Mucosa of gallbladder (tissue), 1 donor: Measurements from ENCODE around the gene ZC3H18. TPM values are rescaled to one million over a fixed set of nuclear protein-coding genes. Genes with fewer than 3 reads are reported as not detected.

ENCODE experiments used
- DNase-seq: peaks from one replicate; pipeline ENCODE4 v3.0.0-alpha.2; 2020; ENCODE audit warnings: low spot score
- total RNA-seq: library from RNA; stranded (reverse); gene quantifications from one replicate; pipeline ENCODE4 v1.2.1, GENCODE V29; 2021
- donor health status: DM: no; HTN: no; CAD: no.

ZC3H18 gene
- 43.4 TPM for total RNA-seq

DNA sequence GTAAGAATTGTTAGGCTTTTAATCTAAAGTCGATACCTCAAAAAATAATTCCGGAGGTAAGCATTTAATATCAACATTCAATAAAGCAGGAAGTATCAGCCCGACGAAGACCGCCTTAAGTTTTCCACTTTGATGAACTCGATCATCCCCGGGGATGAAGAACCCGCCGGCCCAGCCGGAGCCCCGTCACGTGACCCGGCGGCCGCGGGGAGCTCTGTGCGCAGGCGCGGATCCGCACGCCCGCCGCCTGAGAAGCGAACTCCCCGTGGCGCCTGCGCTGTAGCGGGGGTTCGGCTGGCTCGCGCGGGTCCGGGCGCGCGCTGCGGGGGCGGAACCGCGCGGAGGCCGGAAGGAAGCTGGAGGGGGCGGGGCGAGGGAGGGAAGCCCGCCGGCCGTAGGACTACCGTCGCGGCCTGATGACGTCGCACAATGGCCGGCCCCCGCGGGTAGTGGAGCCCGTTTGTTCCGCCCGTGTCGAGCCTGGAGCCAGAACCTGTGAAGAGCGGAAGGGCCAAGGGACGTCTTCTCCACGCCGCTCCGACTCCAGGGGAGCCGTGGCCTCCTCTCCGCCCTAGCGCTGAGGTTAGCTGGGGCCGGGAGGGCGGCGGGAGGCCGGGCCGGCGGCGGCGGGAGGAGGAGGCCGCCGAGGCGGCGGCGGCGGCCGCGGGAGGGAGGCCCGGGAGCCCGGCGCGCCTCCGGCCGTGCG lies at the start of gene ZC3H18:
Gene ZC3H18, plus strand, starts transcription at position 419 of the 706 bp plus-strand sequence. CDS start 6,721 bp downstream, outside the sequence.
- DNase-seq = peak; percentile 98

DNA sequence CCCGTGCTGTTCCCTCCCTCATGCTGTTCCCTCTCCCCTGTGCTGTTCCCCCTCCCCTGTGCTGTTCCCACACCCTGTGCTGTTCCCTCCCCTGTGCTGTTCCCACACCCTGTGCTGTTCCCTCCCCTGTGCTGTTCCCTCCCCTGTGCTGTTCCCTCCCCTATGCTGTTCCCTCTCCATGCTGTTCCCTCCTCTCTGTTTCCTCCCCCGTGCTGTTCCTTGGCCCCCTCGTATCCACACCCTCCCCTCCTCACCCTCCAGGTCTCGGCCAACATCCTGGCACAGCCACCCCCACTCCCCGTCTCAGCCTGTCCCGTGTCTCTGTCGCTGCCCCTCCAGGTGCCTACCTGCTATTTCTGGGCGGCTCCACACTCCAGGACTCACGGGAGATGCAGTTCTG lies 48.5 kb upstream of the ZC3H18 start:
- DNase-seq = no peak

DNA sequence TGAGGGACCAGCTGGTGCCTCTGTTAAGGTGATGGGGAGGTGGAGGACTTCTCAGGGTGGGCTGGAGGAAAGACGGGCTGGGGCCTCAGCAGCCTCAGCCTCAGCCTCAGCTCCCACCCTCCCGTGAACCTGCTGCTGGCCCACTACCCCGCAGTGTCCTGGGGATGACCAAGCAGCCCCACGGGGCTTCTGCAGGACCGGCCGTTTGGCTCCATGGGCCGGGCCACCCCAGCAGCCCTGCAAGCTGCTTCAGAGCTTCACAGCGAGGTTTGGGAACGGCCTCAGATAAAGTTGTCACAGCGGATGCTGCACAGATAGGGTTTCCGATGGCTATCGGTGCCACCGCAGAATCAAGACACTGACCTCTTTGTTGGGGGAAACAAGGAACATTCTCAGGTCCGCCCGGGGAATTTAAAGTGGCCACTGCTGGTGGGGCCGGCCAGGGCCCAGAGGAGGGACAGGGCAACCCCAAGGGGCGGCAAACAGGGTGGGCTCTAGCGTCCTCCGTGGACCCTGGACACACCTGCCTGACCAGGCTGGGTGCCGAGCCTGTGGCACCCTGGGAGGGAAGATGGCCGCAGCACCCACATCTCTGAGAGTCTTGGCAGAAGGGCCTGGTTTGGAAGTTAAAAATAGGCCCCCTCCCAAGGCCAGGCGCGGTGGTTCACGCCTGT lies 47.8 kb upstream of the ZC3H18 start:
- DNase-seq = no peak

DNA sequence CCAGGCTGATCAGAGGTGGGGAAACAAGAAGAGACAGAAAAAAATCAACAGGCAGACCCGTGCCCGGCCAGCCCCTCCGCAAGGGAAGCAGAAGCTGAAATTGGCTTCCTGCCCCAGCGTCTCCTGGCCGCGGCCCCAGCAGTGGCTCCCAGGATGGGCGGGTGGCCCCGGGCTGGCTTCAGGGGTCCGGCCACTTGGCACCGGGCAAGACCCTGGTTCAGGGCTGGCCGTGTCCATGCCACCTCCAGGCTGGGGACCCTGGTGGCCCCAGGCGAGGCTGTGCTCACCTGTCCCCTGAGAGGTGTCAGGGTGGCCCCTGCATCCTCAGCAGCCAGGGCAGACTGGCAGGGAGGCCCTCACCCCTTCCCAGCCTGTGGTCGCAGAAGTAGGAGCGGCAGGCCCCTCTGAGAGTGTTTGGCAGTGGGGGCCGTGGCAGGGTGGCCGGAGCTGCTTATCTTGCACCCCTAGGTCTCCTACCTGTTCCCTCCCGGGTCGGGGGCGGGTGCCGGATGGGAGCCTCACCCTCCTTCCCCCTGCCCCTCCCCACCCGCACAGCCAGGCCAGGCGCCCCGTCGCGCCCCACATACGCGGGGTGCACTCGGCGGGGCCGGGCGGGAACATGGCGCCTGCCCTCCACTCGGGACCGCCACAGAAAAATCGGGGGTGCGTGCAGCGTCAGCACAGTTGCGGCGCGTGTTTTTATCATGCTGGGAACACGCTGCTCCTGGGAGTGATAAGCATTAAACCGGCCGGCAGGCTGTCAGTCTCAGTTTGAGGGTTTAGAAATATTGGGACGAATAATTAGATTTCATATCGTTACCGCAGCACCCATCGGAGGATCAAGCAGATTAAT lies 46.7 kb upstream of the ZC3H18 start:
- no peak for DNase-seq

DNA sequence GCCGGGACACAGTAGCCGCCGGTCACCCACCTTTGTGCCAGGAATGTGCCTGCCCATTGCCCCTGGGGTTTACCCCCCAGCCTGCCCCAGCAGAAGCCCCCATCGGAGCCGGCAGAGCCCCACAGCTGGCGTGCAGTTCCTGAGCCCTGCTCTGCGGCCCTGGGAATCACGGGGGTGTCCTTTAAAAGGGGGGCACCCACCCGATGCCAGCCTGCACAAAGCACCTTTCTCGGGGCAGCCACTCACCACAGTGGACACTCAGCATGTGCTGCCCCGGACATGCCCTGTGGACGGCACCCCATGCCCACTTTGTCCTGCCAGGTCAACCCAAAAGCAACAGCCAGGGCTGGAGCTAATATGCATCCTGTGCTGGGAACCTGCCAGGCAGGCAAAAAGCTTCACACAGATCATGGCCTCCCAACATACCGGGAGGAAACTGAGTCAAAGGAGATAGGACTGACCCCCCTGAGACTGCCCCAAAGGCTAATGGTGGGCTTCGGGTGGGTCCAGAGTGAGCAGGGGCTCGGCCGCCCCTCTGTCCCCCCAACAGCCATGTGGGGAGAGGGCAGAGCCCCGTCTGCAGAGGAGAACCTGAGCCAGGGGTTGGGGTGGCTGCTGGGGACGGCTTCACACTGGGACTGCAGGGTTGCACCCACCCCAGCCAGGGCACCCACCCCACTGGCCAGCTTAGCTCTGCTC lies 45.8 kb upstream of the ZC3H18 start:
- DNase-seq = no peak

DNA sequence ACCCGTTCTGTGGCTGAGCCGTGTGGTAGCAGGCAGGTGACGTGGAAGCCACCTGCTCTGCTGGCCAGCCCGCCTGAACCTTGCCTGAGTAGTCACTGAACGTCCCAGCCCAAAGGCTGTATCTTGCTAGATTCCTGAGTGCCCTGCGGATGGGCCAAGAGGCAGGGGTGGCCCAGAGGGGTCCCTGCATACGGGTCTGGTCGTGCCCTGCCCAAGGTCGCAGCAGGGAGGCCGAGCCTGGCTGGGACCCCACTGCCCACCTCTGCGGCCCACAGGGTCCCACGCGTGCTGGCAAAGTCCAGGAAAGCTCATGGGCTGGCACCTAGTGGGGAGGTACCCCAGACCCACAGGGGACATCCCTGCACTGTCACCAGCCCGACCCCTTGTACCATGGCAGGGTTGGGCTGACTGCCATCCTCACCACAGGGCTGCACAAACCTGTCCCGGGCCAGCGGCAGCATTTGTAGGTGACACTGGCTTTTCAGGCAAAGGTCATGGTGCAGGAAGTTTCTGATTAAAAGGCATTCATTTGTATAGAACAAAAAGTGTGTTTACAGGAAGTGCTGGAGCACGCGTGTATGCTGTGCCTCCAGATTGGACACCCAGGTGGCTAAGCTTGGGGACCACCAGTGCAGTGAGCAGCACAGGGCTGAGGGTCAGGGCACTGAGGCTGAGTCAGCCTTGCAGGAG lies 45.1 kb upstream of the ZC3H18 start:
- DNase-seq = no peak

DNA sequence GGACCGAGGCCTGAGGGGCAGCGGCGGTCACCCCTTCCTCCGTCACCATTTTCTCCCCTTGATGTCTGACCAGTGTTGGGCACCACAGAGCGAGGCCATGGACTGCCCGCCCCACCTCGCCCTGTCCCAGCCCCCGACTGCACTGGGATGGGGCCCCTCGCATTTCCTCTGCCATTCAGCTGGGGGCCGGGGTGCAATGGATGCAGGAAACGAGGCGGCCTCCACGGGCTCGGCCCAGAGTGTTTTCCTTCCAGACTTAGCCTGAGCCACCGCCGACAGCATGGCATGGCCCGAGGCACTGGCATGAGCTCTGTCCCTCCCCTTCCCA lies 44.6 kb upstream of the ZC3H18 start:
- no peak for DNase-seq

DNA sequence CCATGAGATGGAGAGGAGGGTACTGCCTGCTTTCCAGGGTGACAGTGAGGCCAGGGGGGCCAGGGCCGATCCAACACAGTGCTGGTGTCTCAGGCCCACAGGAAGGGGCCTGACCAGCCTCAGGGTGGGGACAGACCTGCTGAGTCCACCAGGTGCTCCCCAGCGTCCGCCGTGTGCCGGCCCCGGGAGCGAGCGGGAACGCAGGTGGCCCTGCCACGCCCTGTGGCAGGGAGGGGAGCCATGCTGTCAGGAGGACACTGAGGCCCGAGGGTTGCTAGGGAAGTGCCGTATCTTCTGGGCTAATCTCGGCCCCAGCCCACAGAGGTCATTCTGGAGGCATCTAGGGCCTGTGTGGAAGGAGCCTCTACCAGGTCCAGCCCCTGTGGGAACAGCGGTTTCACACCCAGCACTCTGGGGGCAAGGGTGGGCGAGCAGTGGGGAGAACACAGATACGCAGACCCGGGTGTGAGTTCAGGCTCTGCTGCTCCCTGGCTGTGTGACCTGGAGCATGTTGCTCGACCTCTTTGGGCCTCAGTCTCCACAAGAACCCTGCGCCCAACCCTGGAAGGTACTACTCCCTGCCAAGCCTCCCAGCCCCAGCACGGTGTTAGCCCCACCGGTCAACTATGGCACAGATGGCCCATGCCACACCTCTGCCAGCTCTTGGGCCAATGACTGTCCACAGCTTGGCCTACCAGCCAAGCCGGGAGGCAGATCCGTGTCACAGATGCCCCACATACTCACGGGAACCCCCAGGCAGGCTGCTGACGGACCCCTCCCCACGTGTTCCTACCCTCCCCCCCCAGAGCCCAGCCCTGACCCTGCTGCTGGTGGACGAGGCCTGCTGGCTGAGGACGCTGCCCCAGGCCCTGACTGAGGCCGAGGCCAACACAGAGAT lies 43.9 kb upstream of the ZC3H18 start:
- DNase-seq = no peak

DNA sequence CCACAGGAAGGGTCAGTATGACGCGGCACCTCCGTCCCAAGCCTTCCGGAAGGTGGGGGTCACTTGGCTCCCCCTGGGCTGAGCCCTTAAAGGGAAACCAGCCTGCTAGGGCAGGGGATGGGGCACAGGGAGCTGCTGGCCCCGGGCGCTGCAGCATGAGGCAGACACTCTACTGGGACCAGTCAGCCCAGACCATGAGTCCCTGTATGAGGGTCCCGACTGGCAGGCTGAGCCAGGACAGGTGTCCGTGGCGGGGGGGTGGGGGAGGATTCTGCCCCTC lies 43.4 kb upstream of the ZC3H18 start:
- no peak for DNase-seq

DNA sequence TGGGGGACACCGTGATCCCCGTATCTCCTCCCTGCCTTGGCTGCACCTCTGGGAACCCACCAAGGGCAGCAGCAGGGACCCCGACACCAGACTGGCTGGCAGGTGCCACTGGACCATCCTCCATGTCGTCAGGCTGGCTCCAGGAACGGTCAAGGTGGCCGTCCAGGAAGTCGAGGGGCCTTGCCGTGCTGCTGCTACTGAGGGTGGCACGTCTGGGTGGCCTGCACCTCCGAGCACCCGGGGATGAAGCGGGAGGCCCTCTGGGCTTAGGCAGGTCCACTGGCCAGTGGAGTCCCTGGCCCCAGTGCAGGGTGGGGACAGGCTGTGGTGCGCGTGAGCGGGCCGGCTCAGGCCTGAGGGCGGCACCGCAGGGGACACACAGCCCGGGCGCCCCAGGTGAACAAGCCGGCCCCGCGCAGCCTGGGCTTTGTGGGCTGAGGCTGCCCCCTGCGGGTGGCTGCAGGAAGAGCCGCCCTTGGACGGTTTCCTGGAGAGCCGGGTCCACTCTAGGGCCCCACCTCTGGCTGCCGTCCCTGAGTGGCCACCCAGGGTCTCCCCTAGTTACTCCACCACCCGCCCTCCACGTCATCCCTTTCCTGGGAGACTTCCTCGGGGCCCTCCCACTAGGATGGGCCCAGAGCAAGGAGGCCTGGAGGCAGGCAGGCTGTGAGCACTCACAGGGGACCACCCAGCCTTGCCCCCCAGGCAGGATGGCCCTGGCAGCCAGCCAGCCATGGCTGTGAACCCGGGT lies 42.8 kb upstream of the ZC3H18 start:
- peak; percentile 66 for DNase-seq

DNA sequence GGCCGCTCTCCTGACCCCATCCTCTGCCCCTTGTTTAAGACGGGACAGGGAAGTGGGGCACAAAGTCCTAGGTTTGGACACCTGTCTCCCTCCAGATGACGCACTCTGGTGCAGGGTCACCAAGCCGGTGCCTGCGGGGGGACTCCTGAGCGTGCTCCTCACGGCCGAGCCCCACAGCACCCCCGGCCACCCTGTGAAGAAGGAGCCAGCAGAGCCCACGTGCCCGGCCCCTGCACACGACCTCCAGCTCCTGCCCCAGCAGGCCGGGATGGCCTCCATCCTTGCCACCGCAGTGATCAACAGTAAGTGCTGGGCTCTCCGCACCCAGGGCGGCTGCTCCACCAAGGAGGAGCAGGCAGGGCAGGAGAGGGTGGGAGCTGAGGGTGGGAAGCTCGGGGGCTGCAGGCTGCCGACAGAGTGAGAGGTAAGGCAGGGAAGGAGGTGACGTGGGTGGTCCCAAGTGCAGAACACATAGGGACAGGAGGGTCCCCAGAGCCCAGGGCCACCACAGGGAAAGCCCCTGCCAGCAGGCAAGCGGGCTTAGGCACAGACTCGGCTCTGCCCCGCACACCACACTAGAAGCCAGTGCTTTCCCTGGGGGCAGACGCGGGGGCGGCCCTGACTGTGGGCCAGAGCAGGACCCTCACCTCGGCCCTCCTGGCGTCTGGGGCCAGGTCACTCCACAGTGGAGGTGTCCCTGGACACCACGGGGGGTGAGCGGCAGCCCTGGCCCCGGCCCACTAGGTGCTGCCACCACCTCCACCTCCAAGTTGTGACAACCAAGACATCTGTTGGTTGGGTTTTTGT lies 42.1 kb upstream of the ZC3H18 start:
- DNase-seq = no peak

DNA sequence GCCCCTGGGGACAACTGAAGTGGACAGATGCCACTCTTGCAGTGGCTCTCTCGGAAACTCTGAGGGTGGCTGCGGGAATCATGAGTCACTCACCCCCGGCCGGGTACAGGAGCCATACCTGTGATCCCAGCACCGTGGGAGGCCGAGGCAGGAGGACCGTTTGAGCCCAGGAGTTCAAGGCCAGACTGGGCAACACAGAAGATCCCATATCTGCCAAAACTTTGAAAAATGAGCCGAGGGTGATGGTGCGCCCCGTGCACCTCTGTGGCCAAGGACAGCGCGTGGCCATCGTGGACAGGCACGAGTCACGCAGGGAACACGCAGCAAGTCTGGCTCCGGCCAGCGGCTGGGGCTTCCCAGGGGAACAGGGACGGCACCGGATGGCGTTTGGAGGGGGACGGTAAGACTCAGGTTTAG lies 41.3 kb upstream of the ZC3H18 start:
- no peak for DNase-seq

DNA sequence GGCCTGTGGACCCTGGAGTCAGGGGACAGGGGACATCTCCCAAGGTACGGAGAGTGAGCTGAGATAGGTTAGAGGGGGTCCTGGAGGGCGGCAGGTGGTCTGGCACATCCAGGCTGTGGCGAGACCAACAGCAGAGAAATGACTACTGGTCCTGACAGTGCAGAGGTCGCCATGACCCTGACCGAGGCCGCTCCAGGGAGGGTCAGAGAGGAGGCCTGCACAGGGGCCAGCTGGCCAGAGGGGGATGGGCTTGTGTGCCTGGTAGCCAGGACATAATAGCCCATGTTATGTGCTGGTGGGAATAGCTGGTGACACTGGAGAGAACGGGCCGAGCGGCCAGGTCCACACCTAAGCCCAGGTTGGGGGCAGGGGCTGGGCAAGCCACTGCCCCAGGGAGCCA lies 40.6 kb upstream of the ZC3H18 start:
- no peak for DNase-seq

DNA sequence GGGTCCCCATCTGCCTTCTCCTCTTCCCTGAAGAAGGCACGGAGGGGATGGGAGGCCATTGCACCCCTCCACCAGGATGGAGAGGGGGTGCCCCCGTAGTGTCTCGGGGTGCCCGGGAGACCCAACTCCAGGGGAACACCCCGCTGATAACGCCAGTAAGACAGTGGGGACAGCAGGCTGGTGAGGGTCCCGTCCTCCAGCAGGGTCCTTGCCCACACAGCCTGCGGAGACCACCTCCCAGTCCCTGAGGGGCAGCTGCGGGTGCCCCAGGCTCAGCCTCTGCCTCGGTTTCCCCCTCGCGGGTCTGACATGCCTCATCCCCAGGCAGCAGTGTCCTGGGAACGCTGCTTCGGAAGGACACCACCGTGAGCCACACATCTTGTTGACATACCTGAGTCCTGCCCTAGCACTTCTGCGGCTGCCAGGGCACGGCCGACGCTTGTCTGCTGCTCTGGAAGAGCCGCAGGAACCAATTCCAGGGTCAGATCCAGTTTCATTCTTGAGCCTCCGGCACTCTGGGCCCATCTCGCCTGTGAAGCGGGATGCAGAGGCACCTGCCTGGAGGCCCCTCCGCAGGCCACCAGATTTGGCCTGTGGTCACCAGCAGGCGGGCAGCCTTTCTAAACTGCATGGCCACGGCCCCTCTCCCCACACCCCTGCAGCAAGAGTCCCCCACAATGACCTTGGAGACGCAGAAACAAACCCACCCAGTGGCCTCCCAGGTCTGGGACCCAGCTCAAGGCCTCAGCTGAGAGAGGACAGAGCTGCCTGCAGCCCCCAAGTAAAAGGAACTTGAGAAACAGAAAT lies 39.9 kb upstream of the ZC3H18 start:
- DNase-seq = no peak

DNA sequence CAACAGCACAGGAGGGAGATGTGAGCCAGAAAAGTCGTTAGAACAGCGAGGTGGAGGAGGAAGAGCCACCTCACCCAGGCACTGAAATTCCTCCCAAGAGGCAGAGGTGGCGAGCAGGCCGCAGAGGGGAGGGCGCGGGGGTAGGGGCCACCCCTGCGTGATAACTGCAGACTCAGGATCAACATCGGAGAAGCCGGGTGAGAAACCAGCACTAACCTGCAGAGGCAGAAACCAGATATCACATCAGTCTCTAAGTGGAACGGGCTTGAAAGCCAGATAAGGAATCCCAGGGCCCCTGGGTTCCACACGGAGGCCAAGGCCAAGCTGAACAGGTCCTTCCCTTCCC lies 39.4 kb upstream of the ZC3H18 start:
- DNase-seq = no peak

DNA sequence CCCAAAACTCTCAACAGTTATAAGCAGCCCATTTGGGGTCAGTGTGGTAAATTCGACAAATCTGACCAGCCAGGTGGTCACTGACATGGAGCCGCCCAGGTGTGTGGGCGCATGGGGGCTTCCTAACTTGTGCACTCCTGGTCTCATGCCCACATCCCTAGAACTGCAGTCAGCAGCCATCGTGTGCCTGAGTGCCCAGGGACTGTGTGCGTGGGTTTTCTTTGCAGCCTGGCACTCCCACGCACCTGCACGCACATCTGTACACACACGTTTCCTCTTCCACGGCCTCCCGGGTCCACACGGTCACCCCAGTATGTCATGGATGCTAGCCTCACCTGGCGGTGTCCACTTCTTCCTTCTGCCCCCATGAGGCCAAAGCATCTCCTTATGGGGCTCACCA lies 38.9 kb upstream of the ZC3H18 start:
- DNase-seq = no peak

DNA sequence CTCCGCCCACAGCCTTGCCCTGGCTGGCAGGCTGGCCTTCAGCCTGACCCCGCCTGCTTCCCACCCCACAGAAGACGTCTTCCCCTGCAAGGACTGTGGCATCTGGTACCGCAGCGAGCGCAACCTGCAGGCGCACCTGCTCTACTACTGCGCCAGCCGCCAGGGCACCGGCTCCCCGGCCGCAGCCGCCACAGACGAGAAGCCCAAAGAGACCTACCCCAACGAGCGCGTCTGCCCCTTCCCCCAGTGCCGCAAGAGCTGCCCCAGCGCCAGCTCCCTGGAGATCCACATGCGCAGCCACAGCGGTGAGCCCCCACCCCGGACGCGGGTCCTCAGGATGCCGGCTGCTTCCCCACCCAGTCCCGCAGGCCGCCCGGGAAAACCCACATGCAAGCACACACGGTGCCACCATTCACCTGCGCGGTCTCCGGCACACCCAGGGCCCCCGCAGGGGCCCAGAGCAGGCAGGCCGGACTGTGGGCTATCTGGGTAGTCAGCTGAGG lies 38.2 kb upstream of the ZC3H18 start:
- DNase-seq = no peak
